ENCODE measurements around the gene MLLT10.

Gene MLLT10

DNA sequence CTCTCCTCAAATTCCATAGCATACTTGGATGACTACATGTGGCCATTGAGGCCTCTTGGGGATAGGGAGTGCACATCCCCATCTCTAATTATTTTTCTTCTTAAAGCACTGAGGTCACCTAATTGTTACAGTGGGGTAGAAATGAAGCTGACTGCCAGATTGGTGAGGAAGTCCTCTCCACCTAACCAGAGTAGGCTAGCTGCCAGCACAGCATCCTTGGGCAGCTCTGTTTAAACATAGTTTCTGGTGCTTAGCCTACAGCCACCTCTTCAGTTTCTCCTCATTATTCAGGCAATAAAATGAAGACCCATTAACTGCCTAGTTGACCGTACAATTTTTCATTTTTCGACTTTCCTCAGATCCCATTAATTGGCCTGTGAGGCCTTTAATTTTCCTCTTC, 104.6 kb downstream of the MLLT10 start:
- no peak for DNase-seq (ENCODE audit: low spot score)

DNA sequence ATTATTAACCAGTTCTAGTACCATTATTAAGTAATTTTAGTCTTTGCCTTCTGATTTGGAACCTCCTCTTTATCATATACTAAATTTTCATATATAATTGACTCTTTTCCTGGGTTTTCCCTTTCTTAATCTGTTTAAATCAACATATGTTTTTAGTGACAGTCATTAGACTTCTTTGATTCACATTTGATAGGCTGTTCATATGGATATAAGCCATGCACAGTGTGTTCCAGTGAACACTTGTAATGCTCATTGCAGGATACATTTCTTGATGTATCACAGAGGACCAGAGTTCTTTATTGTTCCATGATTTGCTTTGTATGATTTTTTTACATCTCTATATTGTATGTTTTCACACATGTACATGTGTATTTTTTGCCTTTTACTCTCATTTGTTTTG, 114.0 kb downstream of the MLLT10 start:
- no peak for DNase-seq (ENCODE audit: low spot score)

- no peak for DNase-seq (ENCODE audit: low spot score)
These were observed 115.4 kb downstream of the MLLT10 start for GRCh38 chr10:21649454-21649872.

GRCh38 chr10:21650353-21650752, 116.3 kb downstream of the MLLT10 start:
- no peak for DNase-seq (ENCODE audit: low spot score)

DNA sequence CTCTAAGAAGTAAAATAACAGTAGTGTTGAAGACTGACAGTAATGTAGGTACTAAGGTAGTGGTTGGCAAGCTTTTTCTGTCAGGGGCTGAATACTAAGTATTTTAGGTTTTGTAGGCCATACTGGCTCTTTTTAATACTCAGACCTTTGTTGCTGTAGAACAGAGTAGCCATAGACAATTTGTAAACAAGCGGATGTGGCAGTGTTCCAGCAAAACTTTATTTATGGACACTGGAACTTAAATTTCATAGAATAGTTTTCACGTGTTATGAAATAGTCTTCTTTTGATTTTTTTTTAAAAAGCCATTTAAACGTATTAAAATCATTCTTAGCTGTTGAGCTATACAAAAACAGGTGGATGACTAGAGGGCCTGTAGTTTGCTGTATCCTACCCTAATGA, 121.2 kb downstream of the MLLT10 start:
- no peak for DNase-seq (ENCODE audit: low spot score)

- no peak for DNase-seq (ENCODE audit: low spot score)
These were observed 121.7 kb downstream of the MLLT10 start for GRCh38 chr10:21655687-21656086.

GRCh38 chr10:21661087-21661486, 127.1 kb downstream of the MLLT10 start:
- no peak for DNase-seq (ENCODE audit: low spot score)

- no peak for DNase-seq (ENCODE audit: low spot score)
These were observed 127.9 kb downstream of the MLLT10 start for GRCh38 chr10:21661935-21662334.

DNA sequence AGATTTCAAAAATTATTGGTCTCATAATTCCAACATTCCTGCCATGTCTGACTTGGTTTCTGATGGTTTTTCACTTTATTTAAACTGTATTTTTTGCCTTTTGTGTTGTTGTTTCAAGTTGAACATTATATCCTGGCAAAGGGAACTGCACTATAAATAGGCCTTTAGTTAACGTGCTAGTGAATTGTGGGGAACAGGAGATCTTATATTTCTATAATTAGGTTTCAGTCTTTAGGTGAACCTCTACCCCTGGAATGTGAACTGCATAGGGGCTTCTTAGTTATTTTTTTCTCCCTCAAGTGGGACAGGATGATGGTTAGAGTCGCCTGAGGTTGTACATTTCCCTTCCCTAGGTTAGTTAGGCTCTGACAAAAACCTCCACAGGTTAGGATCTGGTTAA, 128.6 kb downstream of the MLLT10 start:
- DNase-seq (ENCODE audit: low spot score): no peak

DNA sequence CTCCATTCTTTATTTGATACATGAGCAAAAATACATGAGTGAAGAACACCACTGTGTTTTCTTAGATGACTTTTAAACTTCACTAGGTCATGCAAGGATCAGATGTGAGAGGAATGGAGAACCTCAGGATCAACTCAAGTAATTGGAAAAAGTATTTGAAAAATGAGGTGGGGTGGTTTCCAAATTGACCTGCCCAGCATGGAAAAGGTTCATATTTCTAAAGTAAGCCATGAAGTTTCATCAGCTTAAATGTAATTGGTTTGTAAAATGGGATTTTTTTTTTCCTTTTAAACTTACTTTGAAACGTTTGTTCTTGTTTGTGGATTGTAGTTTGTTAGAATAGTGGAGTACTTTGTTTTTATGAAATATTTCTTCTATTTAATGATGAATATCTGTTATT, 134.8 kb downstream of the MLLT10 start:
- no peak for DNase-seq (ENCODE audit: low spot score)

- DNase-seq (ENCODE audit: low spot score): no peak
These were observed 136.4 kb downstream of the MLLT10 start for GRCh38 chr10:21670391-21670790.

DNA sequence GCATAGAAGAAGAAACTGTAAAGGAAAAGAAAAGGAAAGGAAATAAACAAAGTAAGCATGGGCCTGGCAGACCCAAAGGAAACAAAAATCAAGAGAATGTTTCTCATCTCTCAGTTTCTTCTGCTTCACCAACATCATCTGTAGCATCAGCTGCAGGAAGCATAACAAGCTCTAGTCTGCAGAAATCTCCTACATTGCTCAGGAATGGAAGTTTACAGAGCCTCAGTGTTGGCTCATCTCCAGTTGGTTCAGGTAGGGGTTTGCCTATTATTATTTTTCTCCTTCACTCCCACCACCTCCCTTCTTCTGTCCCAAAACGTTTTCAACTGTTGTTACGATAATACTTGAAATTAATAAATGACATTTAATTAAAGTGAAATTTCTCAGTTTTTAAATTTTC, 139.6 kb downstream of the MLLT10 start:
- DNase-seq (ENCODE audit: low spot score): no peak

- DNase-seq (ENCODE audit: low spot score): peak; percentile 62
These were observed 141.2 kb downstream of the MLLT10 start for GRCh38 chr10:21675157-21675796.

DNA sequence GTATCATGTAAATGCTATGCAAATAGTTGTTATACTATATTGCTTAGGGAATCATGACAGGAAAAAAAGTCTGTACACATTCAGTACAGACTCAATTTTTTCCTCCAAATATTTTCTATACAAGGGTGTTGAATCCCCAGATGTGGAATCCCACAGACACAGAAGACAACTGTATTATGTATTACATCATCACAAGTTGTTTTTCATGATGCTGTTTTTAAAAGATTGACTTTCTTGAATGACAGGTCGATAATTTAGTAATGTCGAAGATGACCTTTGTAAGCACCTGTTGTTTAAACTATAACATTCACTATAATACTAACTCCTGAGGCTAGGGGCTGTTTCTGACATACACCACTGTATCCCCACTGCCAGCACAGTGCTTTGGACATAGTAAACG, 143.5 kb downstream of the MLLT10 start:
- no peak for DNase-seq (ENCODE audit: low spot score)

DNA sequence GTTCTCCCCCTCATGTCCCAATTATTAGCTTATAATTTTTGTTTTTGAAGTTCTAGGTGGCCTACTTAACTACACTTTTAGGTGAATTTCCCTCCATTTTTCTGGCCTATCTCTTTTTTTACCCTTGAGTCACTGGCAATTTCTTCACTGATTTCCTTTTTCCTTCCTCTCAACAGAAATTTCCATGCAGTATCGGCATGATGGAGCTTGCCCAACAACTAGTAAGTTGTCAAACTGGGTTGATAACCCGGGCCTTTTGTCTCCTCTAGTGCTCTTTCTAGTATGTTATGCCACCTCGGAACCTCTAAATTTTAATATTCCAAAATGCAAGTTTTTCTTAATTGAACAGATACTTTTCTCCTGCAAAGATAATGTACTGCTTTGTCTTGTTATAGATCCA, 147.1 kb downstream of the MLLT10 start:
- DNase-seq (ENCODE audit: low spot score): no peak

DNA sequence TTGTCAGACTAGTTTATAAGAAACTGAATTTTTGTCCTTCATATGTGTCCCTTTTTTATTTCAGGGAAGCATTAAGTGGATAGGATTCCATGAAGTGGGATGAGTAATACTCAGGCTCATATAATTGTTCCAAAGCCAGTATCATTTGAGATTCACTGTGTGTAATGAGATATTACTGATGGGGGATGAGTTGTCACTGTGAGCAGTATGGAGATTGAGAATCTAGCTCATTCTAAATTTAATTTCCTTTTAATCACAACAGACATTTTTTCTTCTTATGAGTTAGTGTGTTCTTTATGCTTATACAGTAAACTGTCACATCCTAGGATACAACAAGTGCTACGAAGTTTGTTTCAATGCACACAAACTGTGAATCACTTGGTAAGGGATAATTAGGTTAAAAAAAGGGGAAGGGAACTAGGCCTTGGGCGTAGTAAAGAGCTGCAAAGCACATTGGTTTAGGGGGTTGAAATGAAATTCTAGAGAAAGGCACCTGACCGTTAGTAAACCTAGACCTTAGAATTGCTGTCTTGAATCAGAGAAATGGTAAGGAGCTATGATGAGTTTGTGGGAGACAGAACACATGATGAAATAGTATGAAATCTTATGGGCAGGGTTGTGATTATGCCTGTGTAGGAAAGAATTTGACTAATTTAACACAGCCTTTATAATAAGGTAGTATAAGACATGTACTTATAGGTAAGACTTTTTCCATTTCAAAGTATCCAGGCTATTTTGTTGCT, 153.4 kb downstream of the MLLT10 start:
- DNase-seq (ENCODE audit: low spot score): no peak

GRCh38 chr10:21688009-21688332, 153.9 kb downstream of the MLLT10 start:
- no peak for DNase-seq (ENCODE audit: low spot score)

- DNase-seq (ENCODE audit: low spot score): no peak
These were observed 154.8 kb downstream of the MLLT10 start for GRCh38 chr10:21688870-21689269.

- no peak for DNase-seq (ENCODE audit: low spot score)
These were observed 155.8 kb downstream of the MLLT10 start for GRCh38 chr10:21689881-21690280.

GRCh38 chr10:21692916-21693315, 158.9 kb downstream of the MLLT10 start:
- DNase-seq (ENCODE audit: low spot score): no peak

GRCh38 chr10:21693418-21693817, 159.4 kb downstream of the MLLT10 start:
- DNase-seq (ENCODE audit: low spot score): no peak

GRCh38 chr10:21694631-21695030, 160.6 kb downstream of the MLLT10 start:
- DNase-seq (ENCODE audit: low spot score): no peak

DNA sequence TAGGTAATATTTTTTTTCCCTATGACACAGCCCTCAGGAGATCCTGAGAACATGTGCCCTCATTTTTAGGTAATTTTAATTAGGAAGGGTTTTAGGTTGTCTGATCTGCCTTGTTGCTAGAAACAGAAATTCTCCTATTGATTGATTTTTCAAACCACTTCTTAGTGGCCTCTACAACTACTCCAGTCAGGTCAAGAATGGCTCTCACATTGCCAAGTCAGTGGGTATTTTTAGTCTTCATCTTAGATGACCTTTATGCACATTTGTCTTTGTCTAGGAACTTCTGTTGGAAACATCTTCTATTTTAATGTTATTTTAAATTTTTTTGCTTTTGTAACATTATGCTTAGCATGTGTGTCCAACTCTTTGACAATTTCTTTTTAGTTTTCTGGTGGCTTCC, 162.3 kb downstream of the MLLT10 start:
- no peak for DNase-seq (ENCODE audit: low spot score)

- DNase-seq (ENCODE audit: low spot score): no peak
These were observed 165.5 kb downstream of the MLLT10 start for GRCh38 chr10:21699575-21699974.
